Stimulated activated CD4-positive, alpha-beta T cell treated with anti-CD3 and anti-CD28 coated beads, Interleukin-15, amount 100 ng/mL, for 1 hour (primary cell): ENCODE results near the gene SLC66A3.
"Not testable (repeated sequence)": the region's sequence is repeated elsewhere in the genome, so short reads cannot be mapped to it uniquely, and the experiment has no call there.

Source experiments
- DNase-seq, 2 donors: peaks; one replicate each; pipeline ENCODE4 v3.0.0-alpha.2; 2020; ENCODE audit warnings: low read depth in 1 of 2, low spot score in 1 of 2

Gene SLC66A3

DNA sequence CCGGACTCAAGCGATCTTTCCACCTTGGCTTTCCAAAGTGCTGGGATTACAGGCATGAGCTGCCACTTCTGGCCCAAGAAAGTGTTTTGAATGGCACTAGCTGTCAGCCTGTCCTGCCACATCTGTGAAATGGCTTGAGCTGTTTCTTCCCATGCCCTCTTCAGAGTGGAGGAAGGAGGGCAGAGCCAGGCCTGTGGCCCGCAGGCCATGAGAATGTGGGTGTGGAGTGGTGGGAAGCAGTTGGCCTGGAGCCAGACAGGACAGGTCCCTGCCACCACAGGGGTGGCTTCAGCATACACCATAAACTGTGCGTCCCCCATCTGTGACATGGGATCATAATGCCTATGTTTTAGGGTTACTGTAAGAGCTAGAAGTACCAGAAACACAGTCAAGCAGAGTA is 6.5 kb downstream of the SLC66A3 start:
- no peak for DNase-seq

GRCh38 chr2:11163439-11164317 is 8.4 kb downstream of the SLC66A3 start:
- no peak for DNase-seq

GRCh38 chr2:11165046-11165445 is 9.8 kb downstream of the SLC66A3 start:
- DNase-seq: not testable (repeated sequence)

DNA sequence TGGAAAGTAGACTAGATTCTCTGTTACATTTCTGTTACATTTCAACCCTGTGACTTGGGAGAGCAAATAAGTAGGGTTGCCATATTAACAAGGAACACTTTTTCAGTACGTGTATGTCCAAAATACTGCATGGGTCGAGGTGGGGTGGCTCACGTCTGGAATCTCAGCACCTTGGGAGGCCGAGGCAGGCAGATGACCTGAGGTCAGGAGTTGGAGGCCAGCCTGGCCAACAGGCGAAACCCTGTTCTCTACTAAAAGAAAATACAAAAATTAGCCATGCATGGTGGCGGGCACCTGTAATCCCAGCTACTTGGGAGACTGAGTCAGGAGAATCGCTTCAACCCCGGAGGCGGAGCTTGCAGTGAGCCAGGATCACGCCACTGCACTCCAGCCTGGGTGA is 11.2 kb downstream of the SLC66A3 start:
- no peak for DNase-seq

- DNase-seq: no peak
These were observed 13.2 kb downstream of the SLC66A3 start for GRCh38 chr2:11168488-11168887.

DNA sequence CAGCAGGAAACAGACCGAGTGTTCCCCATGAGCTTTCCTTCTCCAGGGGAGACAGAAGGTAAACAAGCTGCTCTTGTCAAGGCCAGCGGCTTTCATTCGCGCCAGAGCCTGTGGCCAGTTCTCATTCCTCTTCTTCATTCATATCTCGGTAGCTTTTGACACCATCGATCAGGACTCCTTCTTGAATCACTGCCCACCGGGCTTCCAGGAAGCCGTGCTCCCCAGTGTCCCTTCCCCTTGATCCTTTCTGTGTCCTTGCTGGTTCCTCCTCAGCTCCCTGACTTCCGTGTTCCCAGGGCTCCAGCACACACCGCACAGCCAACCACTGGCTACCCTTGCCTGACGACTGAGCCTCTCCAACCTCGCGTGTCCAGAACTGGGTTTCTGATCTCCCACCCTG is 14.1 kb downstream of the SLC66A3 start:
- no peak for DNase-seq

DNA sequence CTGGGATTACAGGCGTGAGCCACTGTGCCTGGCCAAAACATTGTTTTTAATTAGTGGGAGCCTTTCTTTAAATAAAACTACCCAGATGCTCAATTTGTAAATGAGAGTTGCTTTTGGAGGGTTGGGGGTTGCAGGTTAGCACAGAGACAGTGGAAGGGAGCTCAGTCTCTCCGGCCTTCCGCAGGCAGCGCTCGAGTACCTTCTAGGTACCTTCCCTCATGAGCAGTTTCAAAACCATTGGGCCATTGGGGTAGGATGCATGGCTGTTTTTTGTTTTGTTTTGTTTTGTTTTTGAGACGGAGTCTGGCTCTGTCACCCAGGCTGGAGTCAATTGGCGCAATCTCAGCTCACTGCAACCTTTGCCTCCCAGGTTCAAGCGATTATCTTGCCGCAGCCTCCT is 19.0 kb downstream of the SLC66A3 start:
- DNase-seq: no peak

GRCh38 chr2:11175293-11175795 is 20.1 kb downstream of the SLC66A3 start:
- DNase-seq: no peak

DNA sequence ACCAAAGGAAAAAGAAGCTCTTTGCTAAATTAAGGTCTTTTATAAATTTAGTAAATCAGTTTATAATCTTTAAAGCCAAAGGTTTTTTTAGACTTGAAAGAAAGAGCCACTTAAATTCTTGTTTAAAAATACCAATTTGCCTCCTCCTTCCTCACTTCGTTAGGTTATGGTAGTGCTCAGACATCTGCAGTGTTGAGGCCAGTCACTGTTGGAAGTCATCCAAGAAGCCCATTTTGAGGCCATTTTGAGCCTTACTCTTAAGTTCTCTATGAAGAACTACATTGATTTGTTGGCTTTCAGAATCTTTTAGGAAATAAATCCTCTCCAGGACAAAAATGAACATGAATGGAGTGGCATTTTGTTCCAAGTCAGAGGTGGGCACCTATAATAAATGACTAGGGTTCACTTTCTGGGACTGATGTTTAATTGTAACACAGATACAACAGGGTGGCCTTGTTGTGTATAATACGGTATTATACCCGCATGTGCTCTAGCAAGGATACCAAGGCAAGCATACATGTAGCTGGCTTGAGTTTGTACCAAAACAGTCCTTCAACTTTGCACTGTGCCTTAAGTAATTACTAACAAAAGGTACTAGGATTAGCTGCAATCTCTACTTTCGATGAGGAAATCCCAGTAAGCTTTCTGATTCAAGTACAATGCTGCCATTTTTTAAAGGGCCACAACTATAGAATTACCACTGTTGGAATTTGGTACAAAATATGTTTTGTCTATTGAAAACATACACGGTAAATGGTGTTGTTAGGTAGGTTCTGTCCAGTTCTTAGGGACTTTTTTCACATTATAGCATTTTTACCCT is 22.8 kb downstream of the SLC66A3 start:
- DNase-seq: no peak

DNA sequence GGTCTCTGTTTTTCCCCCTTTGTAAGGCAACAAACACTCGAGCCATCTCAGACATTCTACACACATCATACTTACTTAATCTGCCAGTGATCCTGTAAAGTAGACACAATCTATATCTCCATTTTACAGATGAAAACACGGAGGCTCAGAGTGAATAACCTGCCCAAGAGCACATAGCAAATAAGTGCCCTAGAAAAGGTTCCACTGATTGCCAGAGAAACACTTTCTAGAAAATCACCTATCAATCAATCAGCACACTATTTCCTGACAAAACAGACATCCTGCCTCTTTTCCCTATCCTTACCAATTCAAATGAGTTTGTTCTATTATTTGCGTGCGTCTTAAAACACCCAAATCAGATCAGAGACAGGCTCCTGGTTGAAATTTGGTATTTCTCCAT is 23.9 kb downstream of the SLC66A3 start:
- no peak for DNase-seq

GRCh38 chr2:11179899-11180298 is 24.6 kb downstream of the SLC66A3 start:
- no peak for DNase-seq

DNA sequence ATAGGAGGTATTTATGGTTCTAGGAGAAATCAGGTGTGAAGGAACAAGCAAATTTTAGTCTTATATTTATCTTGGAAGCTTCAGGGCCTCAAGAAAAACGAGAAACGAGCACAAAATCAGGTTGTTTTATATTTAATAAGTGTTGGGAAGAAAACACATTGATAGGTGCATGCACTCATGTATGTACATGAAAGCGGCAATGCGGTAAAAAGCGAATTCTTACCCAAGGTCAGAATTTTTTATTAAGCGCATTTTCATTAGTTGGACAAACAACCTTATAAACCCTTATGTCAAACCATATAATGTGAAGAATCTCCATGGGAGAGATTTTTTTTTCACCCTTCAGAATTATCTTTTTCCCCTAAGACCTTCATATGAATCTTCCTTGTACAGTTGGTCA is 25.4 kb downstream of the SLC66A3 start:
- no peak for DNase-seq

GRCh38 chr2:11182951-11183350 is 27.7 kb downstream of the SLC66A3 start:
- no peak for DNase-seq

- no peak for DNase-seq
These were observed 30.9 kb downstream of the SLC66A3 start for GRCh38 chr2:11186145-11186544.

- DNase-seq: no peak
These were observed 31.9 kb downstream of the SLC66A3 start for GRCh38 chr2:11187083-11187619.

GRCh38 chr2:11187731-11188130 is 32.5 kb downstream of the SLC66A3 start:
- no peak for DNase-seq

DNA sequence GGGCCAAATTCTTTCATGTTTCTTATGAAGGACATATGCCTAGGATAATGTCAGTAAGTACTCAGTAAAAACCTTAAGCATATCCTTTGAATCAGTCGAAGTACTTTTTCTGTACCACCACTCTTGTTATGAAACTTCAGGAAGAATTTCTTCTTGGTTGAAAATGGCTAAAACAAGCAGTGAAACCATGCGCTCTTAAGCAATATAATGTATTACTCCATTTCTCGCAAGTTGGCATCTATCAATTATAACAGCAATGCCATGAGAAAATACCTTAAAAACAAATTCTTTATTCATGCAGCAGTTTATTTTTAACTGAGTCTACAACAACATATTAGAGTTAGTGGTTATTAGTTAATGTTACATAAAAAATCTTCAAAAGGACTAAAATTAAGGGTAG is 41.0 kb downstream of the SLC66A3 start:
- DNase-seq: no peak

DNA sequence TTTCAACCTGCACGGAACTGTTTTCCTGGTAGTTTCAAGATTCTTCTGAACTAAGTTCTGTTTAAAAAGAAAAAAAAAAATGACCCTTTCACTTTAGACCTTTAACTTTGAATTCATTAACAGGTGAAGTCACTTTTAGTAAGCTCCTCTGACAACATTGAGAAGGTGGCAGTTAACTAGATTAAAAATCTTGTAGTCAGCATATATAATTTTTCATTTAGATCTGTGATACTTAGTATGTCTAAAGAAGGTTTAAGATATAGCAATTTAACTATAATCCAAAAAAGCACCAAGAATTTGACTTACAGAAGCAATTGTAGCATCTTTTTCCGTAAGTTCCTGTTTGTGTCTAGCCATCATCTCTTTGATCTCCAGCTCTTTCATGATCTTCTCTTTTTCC is 45.4 kb downstream of the SLC66A3 start:
- no peak for DNase-seq

DNA sequence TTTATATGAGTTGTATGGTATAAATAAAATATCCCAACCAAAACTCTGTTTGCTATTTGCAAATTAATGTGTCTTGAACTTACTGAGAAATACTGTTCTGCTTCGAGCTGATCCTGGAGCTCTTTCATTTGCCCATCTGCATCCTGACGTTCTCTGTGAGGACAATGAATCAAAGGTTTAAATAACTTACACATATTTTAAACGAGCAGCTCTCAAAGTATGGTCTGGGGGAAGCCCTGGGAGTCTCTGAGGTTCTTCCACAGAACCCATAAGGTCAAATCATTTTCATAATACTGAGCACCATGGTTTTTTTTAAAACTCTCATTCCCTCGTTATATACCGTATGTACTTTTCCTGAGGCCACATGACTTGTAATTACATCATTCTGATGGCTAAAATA is 46.7 kb downstream of the SLC66A3 start:
- DNase-seq: no peak

DNA sequence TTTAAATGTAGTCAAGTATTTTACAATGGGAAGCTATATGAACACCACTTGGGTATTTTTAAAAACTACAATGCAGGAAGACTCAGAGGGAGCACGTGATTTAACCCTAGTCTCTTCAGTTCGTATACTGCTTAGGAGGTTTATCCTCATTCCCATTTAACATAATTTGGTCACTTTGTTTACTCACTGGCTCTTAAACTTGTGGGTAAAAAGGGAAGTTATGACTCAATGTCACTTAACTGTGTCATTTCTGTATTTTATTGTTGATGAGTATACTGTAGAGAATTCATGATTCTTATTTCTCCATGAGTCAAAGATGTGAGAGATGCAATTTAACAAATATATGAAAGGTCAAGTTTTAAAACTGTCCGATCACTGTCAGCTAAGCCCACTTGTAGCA is 48.2 kb downstream of the SLC66A3 start:
- DNase-seq: no peak

DNA sequence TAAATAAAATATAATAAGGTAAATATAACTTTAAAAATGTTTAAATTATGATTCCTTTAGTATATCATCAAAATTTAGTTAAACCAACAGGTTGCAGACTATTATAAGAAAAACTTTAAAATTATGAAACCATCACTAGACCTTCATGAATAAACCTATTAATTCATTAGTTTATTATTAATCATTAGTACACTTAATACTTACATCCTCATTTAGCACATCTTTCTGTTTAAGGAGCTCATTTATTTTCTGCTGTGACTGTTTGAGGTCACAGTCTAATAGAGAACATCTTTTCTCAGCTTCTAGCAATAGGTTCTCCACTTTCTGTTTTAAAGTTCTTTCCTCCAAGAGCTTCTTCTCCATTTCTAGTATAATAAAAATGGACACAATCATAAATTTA is 52.8 kb downstream of the SLC66A3 start:
- DNase-seq: no peak

DNA sequence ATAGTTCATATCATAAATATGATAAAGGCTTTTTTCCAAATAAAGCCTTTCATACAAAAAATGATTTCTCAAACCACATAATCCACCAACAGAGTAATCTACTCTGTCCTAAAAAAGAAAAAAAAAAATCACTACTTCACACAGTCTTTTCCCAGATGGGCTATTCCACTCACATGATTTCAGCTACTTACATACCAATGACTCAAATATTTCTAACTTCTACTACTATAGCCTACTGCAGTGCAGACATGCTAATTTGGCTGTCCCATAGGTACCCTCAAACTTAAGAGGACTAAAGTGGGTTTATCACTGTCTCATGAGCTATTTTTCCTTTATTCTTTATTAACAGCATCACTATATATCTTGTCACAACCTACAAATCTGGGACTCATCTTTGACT is 57.4 kb downstream of the SLC66A3 start:
- no peak for DNase-seq
